ENCODE results near the gene RRAS2. TPM values are rescaled to one million over a fixed set of nuclear protein-coding genes. Genes with fewer than 3 reads are reported as not detected.
"Not testable (repeated sequence)": the region's sequence is repeated elsewhere in the genome, so short reads cannot be mapped to it uniquely, and the experiment has no call there.

Gene RRAS2
- total and polyA plus RNA-seq, 8 donors = 44.2 to 67.4 (median 58.4) TPM

DNA sequence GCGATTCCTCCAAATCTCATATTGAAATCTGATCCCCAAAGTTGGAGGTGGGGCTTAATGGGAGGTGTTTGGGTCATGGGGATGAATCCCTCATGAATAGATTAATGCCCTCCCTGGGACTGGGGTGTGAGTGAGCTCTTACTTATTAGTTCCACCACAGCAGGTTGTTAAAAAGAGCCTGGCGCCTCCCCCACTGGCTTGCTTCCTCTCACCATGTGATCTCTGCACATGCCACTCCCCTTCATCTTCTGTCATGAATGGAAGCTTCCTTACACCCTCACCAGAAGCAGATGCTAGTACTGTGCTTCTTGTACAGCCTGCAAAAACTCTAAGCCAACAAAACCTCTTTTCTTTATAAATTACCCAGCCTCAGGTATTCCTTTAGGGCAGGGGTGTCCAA, 8.8 kb downstream of the RRAS2 start:
- ATAC-seq = no peak

DNA sequence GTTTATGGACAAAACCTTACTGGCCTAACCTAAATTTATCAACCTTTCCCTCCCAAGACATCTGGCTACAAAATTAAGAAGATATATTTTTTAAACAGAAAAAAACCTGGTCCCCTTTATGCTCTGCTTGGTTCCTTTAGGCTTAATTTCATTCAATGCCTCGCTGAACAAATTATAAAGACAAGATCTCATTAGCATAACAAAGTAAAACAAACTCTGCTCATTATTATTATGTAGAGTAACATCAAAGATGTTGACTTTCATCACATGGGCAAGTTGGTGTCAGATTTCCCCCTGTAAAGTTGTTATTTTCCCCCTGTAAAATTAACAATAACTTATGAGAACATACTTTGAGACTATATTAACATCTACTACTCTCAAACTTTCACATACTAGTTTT, 11.0 kb downstream of the RRAS2 start:
- Histone ChIP-seq H3K4me3 (no peak overlapping the region), H3K27ac (no peak overlapping the region), H3K27me3 (no peaks in the 10 kb centered on the region), H3K36me3 (no peaks in the 10 kb centered on the region), H3K4me1 (no peaks in the 10 kb centered on the region), H3K9me3 (peaks cover 0 to 6% of the 10 kb centered on the region in 2 donors)
- DNase-seq = no peak
- intact Hi-C loops (cut with DNase I) = no loop called here
- no peak for ATAC-seq
- TF ChIP-seq, protein P1, sequence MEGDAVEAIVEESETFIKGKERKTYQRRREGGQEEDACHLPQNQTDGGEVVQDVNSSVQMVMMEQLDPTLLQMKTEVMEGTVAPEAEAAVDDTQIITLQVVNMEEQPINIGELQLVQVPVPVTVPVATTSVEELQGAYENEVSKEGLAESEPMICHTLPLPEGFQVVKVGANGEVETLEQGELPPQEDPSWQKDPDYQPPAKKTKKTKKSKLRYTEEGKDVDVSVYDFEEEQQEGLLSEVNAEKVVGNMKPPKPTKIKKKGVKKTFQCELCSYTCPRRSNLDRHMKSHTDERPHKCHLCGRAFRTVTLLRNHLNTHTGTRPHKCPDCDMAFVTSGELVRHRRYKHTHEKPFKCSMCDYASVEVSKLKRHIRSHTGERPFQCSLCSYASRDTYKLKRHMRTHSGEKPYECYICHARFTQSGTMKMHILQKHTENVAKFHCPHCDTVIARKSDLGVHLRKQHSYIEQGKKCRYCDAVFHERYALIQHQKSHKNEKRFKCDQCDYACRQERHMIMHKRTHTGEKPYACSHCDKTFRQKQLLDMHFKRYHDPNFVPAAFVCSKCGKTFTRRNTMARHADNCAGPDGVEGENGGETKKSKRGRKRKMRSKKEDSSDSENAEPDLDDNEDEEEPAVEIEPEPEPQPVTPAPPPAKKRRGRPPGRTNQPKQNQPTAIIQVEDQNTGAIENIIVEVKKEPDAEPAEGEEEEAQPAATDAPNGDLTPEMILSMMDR (IDR thresholded peaks at IDR 0.05) = no peak

More for the DNA sequence above, 8.8 kb downstream of the RRAS2 start:
- H3K9me3 ChIP-seq = peaks cover 0 to 6% of the 10 kb centered on the region in 2 donors
- no peak overlapping the region for H3K27ac ChIP-seq
- intact Hi-C loops (cut with DNase I) = no loop called here
- no peaks in the 10 kb centered on the region for H3K36me3 ChIP-seq
- H3K27me3 ChIP-seq = no peaks in the 10 kb centered on the region
- no peaks in the 10 kb centered on the region for H3K4me1 ChIP-seq
- DNase-seq = no peak
- no peak overlapping the region for H3K4me3 ChIP-seq
- TF ChIP-seq, protein P1 (IDR thresholded peaks at IDR 0.05) = no peak

DNA sequence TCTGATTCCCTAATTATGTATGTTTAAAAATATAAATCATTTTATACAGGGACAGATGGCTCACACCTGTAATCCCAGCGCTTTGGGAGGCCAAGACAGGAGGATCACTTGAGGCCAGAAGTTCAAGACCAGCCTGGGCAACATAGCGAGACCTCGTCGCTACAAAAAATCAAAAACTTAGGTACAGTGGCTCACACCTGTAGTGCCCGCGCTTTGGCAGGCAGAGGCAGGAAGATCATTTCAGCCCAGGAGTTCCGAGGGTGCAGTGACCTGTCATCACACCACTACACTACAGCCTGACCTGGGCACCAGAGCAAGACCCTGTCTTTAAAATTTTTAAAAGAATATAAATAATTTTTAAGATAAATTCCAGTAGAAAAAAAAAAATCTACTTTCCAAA, 11.5 kb downstream of the RRAS2 start:
- no peaks in the 10 kb centered on the region for H3K27me3 ChIP-seq
- intact Hi-C loops (cut with DNase I) = no loop called here
- TF ChIP-seq, protein P1 (IDR thresholded peaks at IDR 0.05) = no peak
- no peaks in the 10 kb centered on the region for H3K36me3 ChIP-seq
- ATAC-seq (no peak), DNase-seq (no peak)
- H3K27ac ChIP-seq = no peak overlapping the region
- peaks cover 0 to 6% of the 10 kb centered on the region in 2 donors for H3K9me3 ChIP-seq
- no peak overlapping the region for H3K4me3 ChIP-seq
- H3K4me1 ChIP-seq = peaks cover 0 to 1% of the 10 kb centered on the region in 2 donors

DNA sequence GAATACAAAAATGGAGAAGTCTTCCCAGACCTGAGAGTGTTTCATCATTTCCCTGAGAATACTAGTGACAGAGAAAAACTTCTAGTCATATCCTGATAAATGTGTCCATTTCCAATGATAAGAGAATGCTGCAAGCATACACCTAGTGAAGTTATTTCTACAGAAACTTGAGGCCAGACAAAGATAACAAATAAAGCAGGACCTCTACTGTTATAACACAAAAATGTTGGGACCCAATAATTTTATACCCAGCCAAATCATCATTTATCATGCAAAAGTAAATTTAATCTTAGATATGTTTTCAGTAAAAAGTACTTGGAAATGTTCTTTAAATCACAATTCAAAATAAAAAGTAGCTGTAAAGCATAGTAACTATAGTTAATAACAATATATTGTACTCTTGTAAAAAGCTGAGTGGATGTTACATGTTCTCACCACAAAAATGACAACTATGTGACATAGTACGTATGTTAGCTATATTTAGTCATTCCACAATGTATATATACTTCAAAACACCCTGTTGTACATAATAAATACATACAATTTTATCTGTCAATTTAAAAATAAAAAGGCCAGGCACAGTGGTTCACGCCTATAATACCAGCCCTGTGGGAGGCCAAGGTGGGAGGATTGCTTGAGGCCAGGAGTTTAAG, 12.6 kb downstream of the RRAS2 start:
- no peak for ATAC-seq
- TF ChIP-seq, protein P1 (IDR thresholded peaks at IDR 0.05) = no peak
- DNase-seq = no peak
- peaks cover 0 to 6% of the 10 kb centered on the region in 2 donors for H3K9me3 ChIP-seq
- H3K27me3 ChIP-seq = no peaks in the 10 kb centered on the region
- H3K36me3 ChIP-seq = no peaks in the 10 kb centered on the region
- peaks cover 0 to 4% of the 10 kb centered on the region in 2 donors for H3K4me1 ChIP-seq
- no peak overlapping the region for H3K27ac ChIP-seq
- intact Hi-C loops (cut with DNase I) = no loop called here
- H3K4me3 ChIP-seq = no peak overlapping the region

DNA sequence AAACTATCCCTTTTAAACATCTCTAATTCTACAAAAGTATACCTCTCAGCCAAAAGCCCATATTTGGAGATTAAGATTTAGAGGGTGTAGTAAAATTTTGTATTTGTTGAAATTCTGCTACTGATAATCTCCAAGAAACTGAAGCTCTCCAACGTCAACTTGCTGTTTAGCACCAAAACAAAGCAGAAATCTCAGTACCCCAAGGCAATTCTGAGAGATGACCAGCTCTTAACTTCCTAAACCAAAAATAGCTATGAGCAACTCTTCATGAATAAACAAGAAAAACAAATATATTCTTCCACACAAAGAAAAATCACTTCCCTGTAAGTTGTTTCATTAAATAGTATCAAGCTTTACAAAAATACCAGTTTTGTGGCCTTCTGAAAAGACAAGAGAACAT, 13.3 kb downstream of the RRAS2 start:
- intact Hi-C loops (cut with DNase I) = no loop called here
- ATAC-seq = no peak
- peaks cover 0 to 4% of the 10 kb centered on the region in 2 donors for H3K4me1 ChIP-seq
- H3K36me3 ChIP-seq = no peaks in the 10 kb centered on the region
- H3K9me3 ChIP-seq = peaks cover 0 to 6% of the 10 kb centered on the region in 2 donors
- no peak overlapping the region for H3K27ac ChIP-seq
- no peaks in the 10 kb centered on the region for H3K27me3 ChIP-seq
- no peak for DNase-seq
- no peak overlapping the region for H3K4me3 ChIP-seq
- TF ChIP-seq, protein P1 (IDR thresholded peaks at IDR 0.05) = no peak

DNA sequence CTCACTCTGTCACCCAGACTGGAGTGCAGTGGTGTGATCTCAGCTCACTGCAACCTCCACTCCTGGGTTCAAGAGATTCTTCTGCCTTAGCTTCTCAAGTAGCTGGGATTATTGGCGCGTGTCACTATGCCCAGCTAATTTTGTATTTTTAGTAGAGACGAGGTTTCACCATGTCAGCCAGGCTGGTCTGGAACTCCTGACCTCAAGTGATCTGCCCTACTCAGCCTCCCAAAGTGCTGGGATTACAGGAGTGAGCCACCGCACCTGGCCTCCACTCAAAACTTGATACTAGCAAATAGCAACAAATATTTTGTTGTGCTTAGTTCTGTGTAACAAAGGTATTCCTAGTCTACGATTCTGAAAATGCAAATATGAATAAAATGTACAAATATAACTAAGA, 14.0 kb downstream of the RRAS2 start:
- DNase-seq; H3K36me3 ChIP-seq; H3K9me3 ChIP-seq; H3K4me3 ChIP-seq; H3K27me3 ChIP-seq; H3K27ac ChIP-seq; H3K4me1 ChIP-seq; intact Hi-C loops (cut with DNase I); ATAC-seq: not testable (repeated sequence)

Data from left lung (tissue), 10 donors.